VCaP (cell line): ENCODE data around the gene KLHL2.
A peak's percentile ranks its signal among the peaks of the same experiment; 100 is the strongest.
"Not testable (repeated sequence)": the region's sequence is repeated elsewhere in the genome, so short reads cannot be mapped to it uniquely, and the experiment has no call there.

Source experiments
- H3K27ac ChIP-seq: fragments of 450-650 bp; 2 replicates; pipeline ENCODE4 v1.5.1; 2017
- CTCF ChIP-seq: fragments of 450-650 bp; conservative IDR thresholded peaks from 2 replicates; pipeline ENCODE4 v1.5.1; 2017; ENCODE audit warnings: mild to moderate bottlenecking, moderate library complexity

KLHL2 gene

GRCh38 chr4:165215761-165216487, 8.6 kb downstream of the KLHL2 start:
- not testable (repeated sequence) for H3K27ac ChIP-seq

GRCh38 chr4:165217325-165217724, 10.0 kb downstream of the KLHL2 start:
- no peak for TF ChIP-seq CTCF
- H3K27ac ChIP-seq: no peak overlapping the region

GRCh38 chr4:165221306-165221705, 13.9 kb downstream of the KLHL2 start:
- H3K27ac ChIP-seq: not testable (repeated sequence)

GRCh38 chr4:165221993-165222650, 14.8 kb downstream of the KLHL2 start:
- peak overlapping the region; percentile 47 for H3K27ac ChIP-seq

- H3K27ac ChIP-seq: peak overlapping the region; percentile 47
- no peak for TF ChIP-seq CTCF
These were observed 15.3 kb downstream of the KLHL2 start for GRCh38 chr4:165222651-165222994.

- not testable (repeated sequence) for H3K27ac ChIP-seq
These were observed 20.0 kb downstream of the KLHL2 start for GRCh38 chr4:165227401-165227800.

- H3K27ac ChIP-seq: not testable (repeated sequence)
These were observed 22.3 kb downstream of the KLHL2 start for GRCh38 chr4:165229490-165230200.

GRCh38 chr4:165232623-165233433, 25.5 kb downstream of the KLHL2 start:
- H3K27ac ChIP-seq: not testable (repeated sequence)

GRCh38 chr4:165234766-165235165, 27.4 kb downstream of the KLHL2 start:
- no peak for TF ChIP-seq CTCF

GRCh38 chr4:165236852-165237251, 29.5 kb downstream of the KLHL2 start:
- H3K27ac ChIP-seq: not testable (repeated sequence)

More at GRCh38 chr4:165234766-165235165, 27.4 kb downstream of the KLHL2 start:
- no peak overlapping the region for H3K27ac ChIP-seq

GRCh38 chr4:165238041-165238640, 30.8 kb downstream of the KLHL2 start:
- not testable (repeated sequence) for H3K27ac ChIP-seq

GRCh38 chr4:165240761-165241160, 33.4 kb downstream of the KLHL2 start:
- not testable (repeated sequence) for H3K27ac ChIP-seq

GRCh38 chr4:165244148-165244547, 36.8 kb downstream of the KLHL2 start:
- H3K27ac ChIP-seq: not testable (repeated sequence)

GRCh38 chr4:165244587-165245186, 37.3 kb downstream of the KLHL2 start:
- H3K27ac ChIP-seq: not testable (repeated sequence)
